Measurements from ENCODE around the gene THRAP3.

DNA sequence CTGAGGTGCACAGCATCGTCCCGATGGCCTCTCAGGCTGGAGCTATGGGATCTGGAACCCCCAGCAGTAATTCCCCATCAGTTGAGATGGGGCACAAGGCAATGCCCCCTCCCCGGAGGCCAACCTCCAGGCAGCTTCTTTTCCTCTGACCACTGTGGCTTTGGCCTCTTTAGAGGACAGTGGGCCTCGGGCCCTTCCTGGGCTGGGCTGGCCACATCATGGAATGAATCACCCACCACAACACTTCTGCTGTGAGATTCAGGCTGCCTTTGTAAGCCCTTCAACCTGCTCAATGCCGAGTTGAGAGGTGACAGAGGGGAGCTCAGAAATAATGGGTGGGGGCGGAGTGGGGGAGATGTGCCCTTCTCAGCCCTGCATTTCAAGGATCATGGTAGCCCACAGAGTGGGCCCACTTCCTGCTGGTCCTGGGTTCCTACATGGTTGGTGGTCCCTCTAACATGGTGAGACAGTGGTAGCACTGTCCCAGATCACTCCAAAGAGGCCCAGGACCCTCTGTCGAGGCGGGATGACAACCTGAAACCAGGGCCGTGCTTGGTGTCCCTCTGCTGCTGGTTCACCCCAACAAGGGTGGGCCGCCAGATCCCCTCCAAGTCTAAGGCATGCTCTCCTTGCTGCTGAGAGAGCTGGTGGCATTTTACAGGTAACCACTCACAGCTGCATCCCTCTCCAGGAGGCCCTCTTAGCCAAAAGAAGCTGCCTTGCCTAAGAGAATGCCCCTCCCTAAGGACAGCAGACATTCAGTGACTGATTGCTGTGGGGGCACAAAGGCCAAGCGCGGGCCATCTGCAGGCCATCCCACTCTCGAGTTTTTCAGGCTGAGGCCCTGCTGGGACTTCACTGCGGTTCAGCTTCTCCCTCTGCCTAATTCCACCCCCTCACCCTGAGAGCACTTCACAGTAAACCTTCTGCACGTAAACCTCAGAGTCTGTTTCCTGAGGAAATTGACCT, 129.0 kb downstream of the THRAP3 start:
- TF ChIP-seq POLR2A (IDR thresholded peaks at IDR 0.05; ENCODE audit: low read depth, low read length), result no peak
- no peak for TF ChIP-seq POU2F2 (IDR thresholded peaks at IDR 0.05; ENCODE audit: low read depth, low read length)
- no peak for TF ChIP-seq SPI1 (IDR thresholded peaks at IDR 0.05; ENCODE audit: low read depth, low read length)
- TF ChIP-seq TAF1 (IDR thresholded peaks at IDR 0.05; ENCODE audit: low read depth, low read length), result no peak
- no peak for TF ChIP-seq POLR2AphosphoS5 (IDR thresholded peaks at IDR 0.05; ENCODE audit: low read depth, low read length)

Data from GM12891 (cell line).